RKO (cell line): ENCODE results near the gene LRFN2.

ENCODE experiments used
- DNase-seq: peaks from one replicate; pipeline ENCODE4 v3.0.0-alpha.2; 2016; ENCODE audit warnings: low spot score

Gene LRFN2

DNA sequence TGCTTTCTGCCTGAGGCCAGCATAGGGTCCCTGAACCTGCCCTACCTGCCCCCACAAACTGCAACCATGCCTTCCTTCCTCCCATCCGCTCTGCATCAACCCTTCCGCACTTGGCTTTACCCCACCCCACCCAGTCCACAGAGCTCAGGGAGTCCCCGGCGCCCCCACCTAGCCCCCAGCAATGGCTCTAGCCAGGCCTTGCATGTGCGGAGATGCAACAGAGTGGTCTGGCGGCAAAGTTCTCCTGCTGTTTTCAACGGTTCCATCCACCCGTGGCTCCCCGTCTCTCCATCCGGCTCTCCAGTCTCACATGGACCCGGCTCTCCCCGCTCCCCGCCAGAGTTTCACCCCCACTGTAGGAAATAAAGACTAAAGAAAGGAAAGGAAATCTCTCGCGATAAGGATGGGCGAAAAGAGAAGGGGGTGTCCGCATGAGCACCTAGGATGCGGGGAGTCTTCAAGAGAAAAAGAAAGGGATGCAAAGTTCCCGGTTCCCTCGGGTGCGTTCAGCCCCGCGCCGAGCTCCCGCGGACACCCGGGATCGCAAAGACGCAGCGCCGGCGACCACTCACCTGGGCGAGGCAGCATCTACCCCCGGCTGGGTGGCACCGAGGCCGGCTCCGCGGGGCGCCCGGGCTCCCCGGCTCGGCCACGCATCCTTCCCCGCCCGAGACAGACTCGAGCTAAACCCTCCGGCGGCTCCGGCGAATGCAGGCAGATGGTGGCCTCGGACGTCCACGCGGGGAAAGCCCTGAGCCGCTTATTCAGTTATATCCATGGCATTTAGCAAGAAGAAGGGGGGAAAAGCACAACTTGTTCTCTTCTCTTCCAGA is 579 bp downstream of the LRFN2 start:
- DNase-seq: no peak

GRCh38 chr6:40585651-40586269 is 1.4 kb downstream of the LRFN2 start:
- no peak for DNase-seq

GRCh38 chr6:40585223-40585622 is 1.9 kb downstream of the LRFN2 start:
- no peak for DNase-seq

- no peak for DNase-seq
These were observed 2.4 kb downstream of the LRFN2 start for GRCh38 chr6:40584741-40585140.

DNA sequence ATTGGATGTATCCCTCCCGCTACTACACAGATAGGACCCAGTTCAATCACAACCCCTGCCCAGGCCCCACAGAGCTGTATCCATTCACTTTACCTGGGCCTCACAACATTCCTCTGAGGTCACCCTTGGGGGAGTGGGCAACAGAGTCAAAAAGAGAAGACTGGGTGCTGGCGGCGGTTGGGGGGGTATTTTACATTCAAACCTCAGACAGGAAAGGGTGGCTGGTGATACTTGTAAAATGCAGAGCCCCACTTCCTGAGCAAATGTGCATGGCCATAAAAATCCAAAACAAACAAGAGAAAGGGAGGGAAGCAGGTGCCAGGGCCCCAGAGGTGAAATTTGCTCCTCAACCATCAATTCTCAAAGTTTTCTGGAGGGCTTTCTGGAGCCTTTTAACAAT is 3.5 kb downstream of the LRFN2 start:
- DNase-seq: no peak

DNA sequence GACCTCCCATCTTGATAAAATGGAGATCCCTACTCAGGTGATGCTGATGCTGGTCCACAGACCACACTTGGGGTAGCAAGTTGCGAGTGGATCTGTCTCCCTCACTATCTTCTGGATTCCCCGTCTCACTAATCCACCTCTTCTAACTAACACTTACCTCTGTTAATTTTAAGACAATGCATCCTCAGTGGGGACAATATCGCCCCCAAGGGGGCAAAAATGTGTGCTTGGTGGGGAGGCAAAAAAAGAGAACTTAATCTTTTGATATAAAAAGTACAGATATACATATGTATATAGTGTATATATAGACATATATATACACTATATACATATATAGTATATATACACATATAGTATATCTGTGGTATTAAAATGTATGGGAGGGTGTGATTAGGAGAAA is 4.3 kb downstream of the LRFN2 start:
- DNase-seq: no peak

DNA sequence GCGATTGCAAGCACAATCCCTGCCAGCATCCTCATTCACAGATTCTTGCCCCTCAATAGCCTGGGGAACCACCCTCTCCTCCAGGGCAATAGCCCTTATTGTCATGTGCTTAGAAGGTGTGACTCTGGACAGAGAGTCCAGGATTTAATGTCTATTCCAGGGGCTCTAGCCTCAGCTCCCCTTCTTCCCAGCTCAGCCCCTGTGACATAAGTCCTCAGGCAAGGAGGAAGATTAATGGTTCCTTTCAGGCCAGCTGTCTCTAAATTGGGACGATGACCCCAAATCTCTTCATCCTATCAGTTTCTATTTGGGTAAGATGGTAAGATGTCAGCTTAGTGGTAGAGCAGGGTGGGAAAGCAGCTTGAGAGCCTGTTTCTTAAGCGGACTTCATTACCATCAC is 8.1 kb downstream of the LRFN2 start:
- no peak for DNase-seq

DNA sequence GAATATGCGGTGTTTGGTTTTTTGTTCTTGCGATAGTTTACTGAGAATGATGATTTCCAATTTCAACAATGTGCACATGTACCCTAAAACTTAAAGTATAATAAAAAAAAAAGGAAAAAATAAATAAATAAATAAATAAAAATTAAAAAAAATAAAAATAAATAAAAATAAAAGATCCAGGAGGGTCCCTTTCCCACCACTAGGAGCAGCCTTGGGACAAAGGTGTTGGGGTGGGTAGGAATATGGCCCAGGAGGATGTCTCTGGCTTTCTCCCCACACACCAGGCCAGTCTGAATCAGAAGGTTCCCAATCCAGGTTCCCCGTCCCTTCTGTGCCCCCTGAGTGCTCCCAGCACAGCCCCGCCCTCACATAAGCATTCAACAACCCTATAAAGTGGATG is 9.5 kb downstream of the LRFN2 start:
- no peak for DNase-seq

- DNase-seq: no peak
These were observed 13.9 kb downstream of the LRFN2 start for GRCh38 chr6:40573221-40573620.

- DNase-seq: no peak
These were observed 17.8 kb downstream of the LRFN2 start for GRCh38 chr6:40569162-40569910.

- DNase-seq: no peak
These were observed 19.0 kb downstream of the LRFN2 start for GRCh38 chr6:40568062-40568708.

- no peak for DNase-seq
These were observed 24.1 kb downstream of the LRFN2 start for GRCh38 chr6:40563111-40563510.

DNA sequence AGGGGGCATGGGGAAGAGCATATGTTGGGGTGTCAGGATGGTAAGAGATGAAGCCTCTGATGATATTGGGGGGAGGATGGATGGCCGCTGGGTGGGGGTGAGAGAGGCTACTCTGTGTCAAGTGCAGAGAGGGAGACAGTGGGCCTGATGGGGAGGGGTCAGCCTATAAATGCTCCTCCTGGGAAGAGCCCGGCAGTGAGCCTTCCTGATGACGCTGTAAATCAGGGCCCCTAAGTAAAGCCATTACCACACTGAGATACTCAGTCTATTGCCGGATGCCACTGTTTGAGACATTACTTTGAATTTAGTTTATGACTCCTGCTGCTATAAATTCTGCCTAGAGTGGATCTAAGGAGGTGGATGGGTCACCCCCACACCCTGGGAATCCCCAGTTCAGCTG is 28.1 kb downstream of the LRFN2 start:
- DNase-seq: no peak

GRCh38 chr6:40558102-40558501 is 29.1 kb downstream of the LRFN2 start:
- no peak for DNase-seq

GRCh38 chr6:40556881-40557280 is 30.3 kb downstream of the LRFN2 start:
- DNase-seq: no peak

DNA sequence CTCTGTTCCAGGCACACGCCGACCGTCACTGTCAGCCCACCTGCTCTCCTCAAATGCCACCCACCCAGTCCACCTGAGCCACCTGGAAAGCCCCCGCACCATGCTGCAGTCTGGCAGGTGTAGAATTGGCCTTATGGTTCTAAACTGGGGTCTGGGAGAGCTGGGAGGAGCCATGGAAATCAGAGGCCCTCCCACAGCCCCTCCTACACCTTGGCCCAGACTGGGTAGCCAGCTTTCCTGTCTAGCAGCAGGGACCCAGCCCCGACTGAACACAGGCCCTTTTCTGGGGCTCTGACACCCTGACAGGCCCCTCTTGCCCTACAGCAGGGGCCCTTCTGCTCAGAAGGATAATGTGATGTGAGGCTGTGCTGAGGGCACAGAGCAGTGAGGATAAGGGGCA is 31.1 kb downstream of the LRFN2 start:
- DNase-seq: no peak

DNA sequence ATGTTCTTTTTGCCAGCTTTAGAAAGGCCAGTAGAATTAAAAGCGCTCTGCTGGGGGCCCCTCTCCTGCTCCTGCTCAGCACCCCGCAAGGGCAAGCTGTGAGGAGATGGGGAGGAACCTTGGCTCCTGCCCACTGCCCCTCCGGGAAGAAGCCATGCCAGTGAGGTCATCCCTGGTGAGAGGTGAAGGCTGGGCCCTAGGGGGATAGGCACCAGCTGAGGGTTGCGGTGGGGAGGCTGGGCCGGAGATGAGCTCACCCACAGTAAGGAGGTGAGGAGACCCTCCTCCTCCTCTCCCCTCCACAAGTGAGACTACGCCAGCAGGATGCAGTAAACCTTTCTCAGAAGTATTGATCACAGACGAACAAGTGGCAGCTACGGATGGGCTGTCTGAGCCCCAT is 32.1 kb downstream of the LRFN2 start:
- DNase-seq: no peak

- no peak for DNase-seq
These were observed 34.2 kb downstream of the LRFN2 start for GRCh38 chr6:40552941-40553340.

DNA sequence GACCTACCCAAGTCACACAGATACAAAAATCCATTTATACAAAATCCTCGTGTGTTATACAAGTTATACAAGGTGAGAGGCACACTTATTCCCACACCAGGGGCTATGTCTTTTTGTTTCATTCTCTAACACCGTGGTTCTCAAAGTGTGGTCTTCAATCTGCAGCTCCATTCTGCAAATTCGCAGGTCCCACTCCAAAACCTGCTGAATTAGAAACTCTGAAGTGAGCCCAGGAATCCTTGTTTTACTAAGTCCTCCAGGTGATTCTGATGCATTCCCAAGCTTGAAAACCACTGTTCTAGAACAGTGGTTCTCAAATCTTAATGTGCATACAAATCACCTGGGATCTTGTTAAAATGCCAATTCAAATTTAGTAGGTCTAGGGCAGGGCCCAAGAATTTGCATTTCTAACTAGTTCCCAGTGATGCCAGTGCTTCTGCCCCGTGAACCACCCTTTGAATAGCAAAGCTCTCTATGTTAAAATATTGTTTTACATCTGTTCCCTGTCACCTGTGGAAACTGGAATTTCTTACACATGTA is 35.1 kb downstream of the LRFN2 start:
- DNase-seq: no peak

- DNase-seq: peak; percentile 27
These were observed 36.7 kb downstream of the LRFN2 start for GRCh38 chr6:40550202-40551101.

DNA sequence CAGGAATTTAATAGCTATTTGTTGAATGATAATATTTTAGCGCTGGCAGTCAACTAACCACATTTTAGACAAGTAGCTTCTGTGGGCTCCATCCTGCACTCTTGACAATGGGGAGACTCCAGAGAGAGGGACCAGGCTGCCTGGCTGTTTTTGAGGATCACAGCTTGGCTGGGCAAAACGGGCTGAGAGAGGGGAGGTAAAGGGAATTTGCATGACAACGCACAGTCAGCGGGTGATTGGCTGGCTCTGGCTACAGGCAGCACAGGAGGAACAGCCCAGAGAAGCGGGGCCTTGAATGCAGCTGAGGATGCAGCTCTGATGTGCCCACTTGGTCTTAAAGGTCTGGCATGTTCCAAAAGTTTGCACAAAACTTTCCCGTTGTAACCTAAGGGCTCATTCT is 41.2 kb downstream of the LRFN2 start:
- no peak for DNase-seq
